Kidney glomerular epithelial cell (primary cell): ENCODE results near the gene MAGT1.
A peak's percentile ranks its signal among the peaks of the same experiment; 100 is the strongest.
"Not testable (repeated sequence)": the region's sequence is repeated elsewhere in the genome, so short reads cannot be mapped to it uniquely, and the experiment has no call there.

Source experiments
- DNase-seq: peaks from one replicate; lab custom pipeline; 2025; lab: John Stamatoyannopoulos, UW

The MAGT1 gene

DNA sequence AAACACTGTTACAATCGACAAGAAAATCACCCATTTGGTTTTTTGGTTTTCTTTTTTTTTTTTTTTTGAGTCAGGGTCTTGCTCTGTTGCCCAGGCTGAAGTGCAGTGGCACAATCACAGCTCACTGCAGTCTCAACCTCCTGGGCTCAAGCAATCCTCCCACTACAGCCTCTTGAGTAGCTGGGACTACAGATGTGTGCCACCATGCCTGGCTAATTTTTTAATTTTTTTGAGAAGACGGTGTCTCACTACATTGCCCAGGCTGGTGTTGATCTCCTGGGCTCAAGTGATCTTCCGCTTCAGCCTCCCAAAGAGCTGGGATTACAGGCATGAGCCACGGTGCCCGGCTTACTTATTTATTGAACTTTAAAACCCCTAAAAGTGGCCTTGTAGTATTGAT, 63.7 kb downstream of the MAGT1 start:
- not testable (repeated sequence) for DNase-seq

DNA sequence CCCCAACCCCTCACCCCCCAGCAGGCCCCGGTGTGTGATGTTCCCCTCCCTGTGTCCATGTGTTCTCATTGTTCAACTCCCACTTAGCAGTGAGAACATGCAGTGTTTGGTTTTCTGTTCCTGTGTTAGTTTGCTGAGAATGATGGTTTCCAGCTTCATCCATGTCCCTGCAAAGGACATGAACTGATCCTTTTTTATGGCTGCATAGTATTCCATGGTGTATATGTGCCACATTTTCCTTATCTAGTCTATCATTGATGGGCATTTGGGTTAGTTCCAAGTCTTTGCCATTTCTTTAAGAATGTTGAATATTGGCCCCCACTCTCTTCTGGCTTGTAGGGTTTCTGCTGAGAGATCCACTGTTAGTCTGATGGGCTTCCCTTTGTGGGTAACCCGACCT, 73.2 kb downstream of the MAGT1 start:
- not testable (repeated sequence) for DNase-seq

DNA sequence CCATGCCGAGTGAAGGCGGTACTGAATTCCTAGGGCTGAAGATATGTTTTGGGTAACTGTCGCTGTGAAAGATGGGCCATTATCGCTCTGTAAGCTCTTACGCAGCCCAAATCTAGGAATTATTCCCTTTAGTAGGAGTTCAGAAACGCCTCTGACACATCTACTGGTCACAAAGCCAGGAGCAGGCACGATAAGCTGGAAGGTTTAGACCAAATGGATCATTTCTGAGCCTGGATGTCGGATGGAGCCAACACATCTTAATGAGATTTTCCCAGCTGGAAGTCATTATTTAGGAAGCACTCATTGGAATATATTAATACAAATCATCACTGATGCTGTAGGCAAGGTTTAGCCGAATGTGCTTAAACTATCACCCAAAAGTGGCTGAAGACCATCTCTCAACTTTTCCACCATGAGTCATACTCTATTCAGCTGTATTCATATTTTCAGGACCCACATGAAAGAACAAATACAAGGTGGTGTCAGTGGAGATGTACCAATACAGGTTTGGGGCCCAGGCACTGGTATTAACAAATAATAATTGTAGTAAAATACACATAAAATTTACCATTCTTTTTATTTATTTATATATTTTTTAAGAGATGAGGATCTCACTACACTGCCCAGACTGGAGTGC, 75.0 kb downstream of the MAGT1 start:
- DNase-seq = no peak

DNA sequence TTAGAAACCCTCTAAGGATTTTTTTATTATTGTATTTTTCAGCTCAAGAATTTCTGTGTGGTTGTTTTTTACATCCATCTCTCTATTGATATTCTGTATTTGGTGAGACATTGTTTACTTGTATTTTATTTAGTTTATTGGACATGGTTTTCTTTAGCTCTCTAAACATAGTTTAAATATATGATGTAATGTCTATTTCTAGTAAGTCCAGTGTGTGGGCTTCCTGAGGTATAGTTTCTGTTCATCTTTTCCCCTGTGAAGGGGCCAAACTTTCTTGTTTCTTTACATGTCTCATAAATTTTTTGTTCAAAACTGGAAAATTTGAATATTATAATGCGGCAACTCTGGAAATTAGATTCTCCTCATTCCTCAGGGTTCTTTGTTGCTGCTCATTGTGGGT, 81.0 kb downstream of the MAGT1 start:
- no peak for DNase-seq

DNA sequence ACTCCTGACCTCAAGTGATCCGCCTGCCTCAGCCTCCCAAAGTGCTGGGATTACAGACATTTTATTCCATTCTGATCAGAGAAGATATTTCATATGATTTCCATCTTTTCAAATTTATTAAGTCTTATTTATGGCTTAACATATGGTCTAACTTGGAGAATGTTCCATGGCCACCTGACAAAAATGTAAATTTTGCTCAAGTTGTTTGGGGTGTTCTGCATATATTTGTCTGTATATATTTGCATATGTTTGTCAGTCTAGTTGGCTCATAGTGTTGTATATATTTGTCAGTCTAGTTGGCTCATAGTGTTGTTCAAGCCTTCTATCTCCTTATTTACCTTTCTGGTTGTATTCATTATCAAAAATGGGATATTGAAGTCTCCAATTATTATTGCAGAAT, 93.0 kb downstream of the MAGT1 start:
- no peak for DNase-seq

DNA sequence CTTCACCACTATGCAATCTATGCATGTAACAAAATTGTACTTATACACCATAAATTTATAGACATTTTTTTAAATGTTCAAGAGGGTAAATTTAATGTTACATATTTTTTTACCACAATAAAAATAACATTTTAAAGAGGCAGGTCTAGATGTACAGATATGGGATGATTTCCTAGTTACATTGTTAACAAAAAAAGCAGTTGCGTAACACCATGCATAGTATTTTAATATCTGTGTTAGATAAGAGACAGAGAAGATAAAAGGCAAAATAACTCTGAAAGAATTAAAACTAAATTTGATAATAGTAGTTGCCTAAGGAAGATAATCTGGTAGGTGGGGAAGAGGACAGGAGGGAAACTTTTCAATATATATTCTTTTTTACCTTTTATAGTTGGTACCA, 100.1 kb downstream of the MAGT1 start:
- DNase-seq = no peak

- DNase-seq = no peak
Observed at GRCh38 chrX:77793946-77794345, 101.3 kb downstream of the MAGT1 start.

DNA sequence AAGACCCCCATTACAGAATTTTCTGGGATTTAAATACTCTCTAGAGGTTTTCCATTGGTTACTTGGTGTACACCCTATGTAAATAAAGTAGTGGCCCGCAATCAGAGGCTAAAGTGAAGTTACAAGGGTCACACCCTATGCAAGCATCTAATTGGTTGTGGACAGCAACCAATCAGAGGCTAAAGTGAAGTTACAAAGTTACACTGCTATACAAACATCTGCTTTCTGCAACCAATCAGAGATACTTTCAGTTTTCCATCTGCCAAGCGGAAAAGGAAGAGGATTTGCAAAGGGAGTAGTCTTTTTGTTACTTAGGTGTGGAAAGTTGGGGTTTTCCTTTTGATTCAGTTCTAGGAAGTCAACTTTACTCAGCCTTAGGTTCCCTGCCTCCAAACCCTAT, 107.2 kb downstream of the MAGT1 start:
- DNase-seq = no peak

DNA sequence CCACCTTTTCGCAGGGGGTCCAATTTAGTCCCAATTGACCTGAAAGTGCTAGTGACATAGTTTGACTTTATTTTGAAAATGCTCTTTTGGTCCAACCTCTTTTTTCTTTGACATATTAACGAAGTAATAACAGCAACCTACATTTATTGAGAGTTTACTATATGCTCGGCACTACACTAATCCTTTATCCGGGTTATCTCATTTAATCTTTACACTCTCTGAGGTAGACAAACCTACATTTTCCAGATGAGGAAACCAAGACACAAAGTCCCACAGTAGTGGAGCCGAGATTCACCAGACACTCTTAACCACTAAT, 108.9 kb downstream of the MAGT1 start:
- no peak for DNase-seq

DNA sequence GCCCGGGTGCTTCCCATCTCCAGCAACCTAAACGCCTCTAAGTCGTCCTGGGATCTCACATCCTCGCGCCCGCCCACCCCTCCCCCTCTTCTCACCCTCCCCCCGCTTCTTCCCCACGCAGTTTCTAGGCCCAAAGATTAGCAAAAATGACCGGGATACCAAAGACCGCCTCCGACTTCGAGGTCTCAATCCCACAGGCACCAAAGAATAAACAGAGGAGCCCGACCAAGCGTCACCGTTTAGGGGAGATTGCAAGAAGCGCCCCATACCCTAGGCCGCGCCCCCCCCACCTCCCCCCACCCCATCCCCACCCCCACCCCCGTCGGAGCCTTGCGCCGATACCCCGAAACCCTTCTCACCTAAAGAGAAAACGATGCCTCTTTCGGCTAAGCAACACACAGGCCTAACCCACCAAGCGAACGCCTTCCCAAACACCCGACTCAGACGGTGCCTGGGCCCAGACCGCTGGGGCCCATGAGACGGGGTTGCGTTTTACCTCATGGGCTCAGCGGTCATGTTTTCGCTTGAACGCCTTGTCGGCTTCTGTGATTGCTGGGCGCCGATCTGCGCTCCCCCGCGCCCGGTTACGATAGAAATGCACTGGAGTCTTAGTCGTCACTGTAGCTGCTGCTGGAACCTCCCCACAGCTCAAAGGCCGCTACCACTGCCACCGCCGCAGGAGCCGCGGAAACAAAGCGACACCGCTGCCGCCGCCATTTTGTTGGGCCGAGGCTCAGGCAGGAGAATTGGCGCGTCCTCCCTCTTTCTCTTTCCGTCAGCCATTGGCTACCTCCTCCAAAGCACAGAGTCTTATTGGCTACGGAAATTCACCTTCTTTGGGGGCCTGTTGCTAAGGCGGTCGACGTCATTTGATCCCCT, 109.5 kb downstream of the MAGT1 start, which contains the start of gene ATRX:
TSS of gene ATRX (minus strand) at position 731 of the 879 bp plus-strand sequence. CDS start at position 516, 215 bp downstream.
- peak; percentile 70 for DNase-seq

DNA sequence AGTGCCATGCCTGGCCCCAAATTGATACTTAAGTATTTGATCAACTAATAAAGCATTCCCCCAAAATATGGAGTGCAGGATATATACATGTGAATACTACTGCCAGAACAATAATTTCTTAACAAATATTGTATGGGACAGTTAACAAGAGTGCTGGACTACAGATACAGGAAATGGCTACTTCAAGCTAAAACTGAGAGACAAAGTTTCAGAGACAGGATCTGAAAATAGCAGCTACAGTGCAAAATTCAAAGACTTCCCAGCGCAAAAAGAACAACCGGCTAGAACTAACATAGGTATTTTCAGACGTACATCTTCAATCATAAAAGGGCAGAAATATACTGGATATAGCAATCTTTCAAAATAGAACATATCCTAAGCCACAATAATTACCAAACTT, 115.5 kb downstream of the MAGT1 start:
- no peak for DNase-seq

DNA sequence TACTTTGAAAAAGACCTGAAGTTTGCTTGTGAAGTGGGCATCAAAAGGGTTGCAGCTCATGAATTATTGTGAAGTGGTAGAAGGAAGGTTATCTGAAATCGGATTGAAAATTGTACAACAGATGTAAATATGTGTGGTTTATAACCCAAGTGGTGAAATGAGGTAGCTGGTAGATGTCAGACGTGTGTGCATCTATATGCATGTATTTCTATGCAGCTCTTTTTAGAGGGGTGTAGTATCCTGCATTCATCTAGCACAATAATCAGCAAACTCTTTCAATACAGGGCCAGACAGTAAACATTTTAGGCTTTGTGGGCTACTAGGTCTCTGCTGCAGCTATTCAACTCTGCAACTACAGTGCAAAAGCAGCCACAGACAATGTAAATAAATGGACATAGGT, 118.6 kb downstream of the MAGT1 start:
- DNase-seq = no peak
